GM18868 (cell line): ENCODE data around the gene VKORC1.
A peak's percentile ranks its signal among the peaks of the same experiment; 100 is the strongest.

Experiments used
- ATAC-seq: cut with Tn5 transposase; IDR thresholded peaks from one replicate; pipeline ENCODE4 v1.9.1; 2021; ENCODE audit warnings: mild to moderate bottlenecking, moderate library complexity; ENCODE audit not compliant: unreplicated experiment

VKORC1 gene

DNA sequence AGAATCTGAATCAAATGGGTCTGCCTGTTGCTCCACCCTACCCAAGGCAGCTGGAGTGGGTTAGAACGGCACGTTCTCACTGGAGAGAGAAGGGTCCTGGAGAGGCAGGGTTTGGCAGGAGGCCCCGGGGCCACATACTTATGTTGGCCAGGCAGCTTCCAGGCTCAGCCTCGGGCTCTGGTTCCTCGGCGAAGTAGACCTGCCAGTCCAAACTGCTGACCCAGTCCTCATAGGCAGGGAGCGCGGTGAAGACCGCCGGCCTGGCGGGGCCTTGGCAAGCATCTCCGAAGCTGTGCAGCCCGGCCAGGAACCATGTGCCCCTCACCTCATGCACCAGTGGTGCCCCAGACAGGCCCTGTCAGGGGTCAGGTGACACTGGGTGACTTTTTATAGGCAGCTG is 10.6 kb downstream of the VKORC1 start:
- ATAC-seq = no peak

DNA sequence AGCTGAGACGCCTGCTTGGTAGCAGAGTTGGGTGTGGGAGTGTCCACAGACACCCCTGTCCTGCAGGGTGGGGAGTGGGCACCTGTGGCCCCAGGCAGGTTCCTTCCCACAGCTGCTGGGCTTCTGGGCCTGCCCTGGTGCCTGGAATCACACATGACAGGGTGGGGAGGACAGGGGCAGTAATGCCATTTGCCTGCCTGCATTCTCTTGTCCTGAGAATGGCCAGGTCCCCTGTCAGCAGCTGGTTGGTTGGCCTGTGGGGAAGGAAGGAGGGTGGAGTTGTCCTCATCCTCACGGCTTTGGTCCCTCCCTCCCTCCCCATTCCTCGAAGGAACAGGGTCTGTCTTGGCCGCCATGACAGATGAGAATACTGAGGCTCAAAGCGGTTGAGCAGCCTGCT is 11.0 kb downstream of the VKORC1 start:
- ATAC-seq = no peak

DNA sequence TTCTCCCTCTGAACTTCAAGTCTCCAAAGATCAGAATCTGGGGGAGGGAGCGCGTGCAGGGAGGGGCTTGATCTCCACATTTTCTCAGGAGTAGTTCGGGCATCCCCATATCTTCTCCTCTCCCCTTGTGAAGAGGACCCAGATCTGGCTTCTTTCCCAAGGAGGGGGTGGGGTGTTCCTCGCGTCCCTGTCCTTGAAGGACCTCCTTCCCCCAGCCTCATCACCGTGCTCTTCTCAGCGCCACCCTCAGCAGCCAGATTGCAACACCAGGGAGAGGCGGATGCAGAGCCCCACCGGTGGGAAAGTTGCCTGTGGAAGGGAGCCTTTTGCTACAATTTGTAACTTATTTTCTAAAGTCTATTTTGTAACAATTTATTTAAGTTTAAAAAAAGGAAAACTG is 11.5 kb downstream of the VKORC1 start:
- no peak for ATAC-seq

DNA sequence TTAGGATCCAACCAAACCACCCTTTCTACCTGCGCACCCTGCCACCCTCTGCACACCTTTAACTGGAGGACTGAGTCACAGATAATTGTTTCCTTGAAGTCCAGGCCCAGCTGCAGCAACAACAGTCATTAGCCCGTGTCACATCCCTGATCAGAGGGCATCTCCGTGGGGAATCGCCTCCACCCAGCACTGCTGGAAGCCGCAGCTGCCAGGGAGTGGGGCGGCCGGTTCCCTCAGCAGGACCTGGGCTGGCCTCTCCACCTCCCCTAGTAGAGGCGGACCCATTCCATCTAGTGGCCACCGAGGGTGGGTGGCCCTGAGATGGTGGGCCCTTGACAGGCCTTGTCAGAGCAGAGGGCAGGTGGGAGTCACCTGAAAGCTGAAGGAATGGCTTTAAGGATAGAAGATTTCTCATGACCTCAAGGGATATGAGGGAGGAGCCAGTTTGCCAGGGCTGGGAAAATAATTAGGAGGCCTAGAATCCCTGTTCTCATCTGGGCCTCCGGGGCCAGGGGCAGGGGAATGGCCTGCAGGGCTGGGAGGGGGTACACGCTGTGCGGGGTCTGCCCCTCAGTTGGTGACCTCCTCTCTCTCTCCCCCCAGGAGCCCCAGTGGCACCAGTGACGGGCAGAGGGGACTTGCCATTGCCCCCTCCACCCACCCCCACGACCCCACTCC is 12.1 kb downstream of the VKORC1 start:
- no peak for ATAC-seq

DNA sequence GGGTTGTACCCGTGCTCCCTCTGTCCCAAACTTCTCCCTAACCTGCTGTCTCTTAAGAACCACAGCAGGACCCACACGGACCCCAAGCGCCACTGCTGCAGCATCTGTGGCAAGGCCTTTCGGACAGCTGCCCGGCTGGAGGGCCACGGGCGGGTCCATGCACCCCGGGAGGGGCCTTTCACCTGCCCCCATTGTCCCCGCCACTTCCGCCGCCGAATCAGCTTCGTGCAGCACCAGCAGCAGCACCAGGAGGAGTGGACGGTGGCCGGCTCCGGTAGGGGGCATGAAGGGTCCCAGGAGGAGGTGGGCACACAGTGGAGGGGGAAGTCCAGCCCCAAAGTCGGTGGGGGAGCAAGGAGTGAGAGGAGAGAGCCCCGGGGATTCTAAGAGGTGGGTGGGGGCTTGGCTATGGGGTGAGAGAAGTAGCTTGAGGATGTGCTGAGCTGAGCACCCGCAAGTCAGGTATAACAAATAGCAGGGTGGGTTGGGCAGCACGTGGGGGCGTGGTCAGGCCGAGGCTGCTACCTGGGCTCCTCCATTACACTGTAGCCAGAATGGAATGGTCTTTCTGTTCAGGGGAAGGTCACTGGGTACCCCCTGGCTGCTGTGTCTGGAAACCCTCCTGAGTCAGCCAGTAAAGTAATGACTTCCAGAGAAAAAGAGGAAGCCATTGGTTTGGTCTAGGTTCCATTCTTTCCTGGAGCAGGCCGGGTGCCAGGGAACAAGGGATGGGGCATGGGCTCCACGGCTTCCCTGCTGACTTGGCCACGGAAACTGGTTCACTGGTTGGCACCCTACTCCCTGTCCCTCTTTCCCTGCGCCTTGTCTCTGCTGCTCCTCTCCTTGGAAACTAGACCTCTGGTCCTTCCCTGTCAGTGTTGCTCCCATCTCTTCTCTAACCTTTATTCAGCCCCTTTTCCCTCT is 12.9 kb downstream of the VKORC1 start:
- no peak for ATAC-seq

DNA sequence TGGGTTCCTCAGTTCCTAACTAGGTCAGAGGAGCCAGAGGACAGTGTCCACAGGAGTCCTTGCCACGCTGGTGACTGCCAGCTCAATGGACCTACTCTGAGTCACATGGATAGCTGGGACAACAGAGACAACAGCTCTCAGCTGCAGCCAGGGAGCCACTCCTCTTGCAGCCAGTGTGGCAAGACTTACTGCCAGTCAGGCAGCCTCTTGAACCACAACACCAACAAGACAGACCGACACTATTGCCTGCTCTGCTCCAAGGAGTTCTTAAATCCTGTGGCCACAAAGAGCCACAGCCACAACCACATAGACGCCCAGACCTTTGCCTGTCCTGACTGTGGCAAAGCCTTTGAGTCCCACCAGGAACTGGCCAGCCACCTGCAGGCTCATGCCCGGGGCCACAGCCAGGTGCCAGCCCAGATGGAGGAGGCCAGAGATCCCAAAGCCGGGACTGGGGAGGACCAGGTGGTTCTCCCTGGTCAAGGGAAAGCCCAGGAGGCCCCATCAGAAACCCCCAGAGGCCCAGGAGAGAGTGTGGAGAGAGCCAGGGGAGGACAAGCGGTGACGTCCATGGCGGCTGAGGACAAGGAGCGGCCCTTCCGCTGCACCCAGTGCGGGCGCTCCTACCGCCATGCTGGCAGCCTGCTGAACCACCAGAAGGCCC is 13.7 kb downstream of the VKORC1 start:
- no peak for ATAC-seq

DNA sequence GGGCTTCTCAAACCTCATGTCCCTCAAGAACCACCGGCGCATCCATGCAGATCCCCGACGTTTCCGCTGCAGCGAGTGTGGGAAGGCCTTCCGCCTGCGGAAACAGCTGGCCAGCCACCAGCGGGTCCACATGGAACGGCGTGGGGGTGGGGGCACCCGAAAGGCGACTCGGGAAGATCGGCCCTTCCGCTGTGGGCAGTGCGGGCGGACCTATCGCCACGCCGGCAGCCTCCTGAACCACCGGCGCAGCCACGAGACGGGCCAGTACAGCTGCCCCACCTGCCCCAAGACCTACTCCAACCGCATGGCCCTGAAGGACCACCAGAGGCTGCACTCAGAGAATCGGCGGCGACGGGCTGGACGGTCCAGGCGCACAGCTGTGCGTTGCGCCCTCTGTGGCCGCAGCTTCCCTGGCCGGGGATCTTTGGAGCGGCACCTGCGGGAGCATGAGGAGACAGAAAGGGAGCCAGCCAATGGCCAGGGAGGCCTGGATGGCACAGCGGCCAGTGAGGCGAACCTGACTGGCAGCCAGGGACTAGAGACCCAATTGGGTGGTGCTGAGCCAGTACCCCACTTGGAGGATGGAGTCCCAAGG is 14.5 kb downstream of the VKORC1 start:
- ATAC-seq = no peak

DNA sequence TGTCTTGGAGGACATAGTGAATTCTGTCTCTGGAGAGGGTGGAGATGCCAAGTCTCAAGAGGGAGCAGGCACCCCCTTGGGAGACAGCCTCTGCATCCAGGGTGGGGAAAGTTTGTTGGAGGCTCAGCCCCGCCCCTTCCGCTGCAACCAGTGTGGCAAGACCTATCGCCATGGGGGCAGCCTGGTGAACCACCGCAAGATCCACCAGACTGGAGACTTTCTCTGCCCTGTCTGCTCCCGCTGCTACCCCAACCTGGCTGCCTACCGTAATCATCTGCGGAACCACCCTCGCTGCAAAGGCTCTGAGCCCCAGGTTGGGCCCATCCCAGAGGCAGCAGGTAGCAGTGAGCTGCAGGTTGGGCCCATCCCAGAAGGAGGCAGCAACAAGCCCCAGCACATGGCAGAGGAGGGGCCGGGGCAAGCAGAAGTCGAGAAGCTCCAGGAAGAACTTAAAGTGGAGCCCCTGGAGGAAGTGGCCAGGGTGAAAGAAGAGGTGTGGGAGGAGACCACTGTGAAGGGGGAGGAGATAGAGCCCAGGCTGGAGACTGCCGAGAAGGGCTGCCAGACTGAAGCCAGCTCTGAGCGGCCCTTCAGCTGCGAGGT is 15.2 kb downstream of the VKORC1 start:
- ATAC-seq = no peak

DNA sequence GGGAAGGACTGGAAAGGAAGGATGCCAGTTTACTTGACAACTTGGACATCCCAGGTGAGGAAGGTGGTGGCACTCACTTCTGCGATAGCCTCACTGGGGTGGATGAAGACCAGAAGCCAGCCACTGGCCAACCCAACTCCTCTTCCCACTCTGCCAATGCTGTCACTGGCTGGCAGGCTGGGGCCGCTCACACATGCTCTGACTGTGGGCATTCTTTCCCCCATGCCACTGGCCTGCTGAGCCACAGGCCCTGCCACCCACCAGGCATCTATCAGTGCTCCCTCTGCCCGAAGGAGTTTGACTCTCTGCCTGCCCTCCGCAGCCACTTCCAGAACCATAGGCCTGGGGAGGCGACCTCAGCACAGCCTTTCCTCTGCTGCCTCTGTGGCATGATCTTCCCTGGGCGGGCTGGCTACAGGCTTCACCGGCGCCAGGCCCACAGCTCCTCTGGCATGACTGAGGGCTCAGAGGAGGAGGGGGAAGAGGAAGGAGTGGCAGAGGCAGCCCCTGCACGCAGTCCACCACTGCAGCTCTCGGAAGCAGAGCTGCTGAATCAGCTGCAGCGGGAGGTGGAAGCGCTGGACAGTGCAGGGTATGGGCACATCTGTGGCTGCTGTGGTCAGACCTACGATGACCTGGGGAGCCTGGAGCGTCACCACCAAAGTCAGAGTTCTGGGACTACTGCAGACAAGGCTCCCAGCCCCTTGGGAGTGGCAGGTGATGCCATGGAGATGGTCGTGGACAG is 15.8 kb downstream of the VKORC1 start:
- no peak for ATAC-seq

DNA sequence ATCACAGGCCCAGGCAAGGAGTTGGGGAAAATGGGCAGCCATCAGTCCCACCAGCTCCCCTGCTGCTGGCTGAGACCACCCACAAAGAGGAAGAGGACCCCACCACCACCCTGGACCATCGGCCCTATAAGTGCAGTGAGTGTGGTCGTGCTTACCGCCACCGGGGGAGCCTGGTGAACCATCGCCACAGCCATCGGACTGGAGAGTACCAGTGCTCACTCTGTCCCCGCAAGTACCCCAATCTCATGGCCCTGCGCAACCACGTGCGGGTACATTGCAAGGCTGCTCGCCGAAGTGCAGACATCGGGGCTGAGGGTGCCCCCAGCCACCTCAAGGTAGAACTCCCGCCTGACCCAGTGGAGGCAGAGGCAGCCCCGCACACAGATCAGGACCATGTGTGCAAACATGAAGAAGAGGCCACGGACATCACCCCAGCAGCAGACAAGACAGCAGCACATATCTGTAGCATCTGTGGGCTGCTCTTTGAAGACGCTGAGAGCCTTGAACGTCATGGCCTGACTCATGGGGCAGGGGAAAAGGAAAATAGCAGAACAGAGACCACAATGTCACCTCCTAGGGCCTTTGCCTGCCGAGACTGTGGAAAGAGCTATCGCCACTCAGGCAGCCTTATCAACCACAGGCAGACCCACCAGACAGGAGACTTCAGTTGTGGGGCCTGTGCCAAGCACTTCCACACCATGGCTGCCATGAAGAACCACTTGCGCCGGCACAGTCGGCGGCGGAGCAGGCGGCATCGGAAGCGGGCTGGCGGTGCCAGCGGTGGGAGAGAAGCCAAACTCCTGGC is 16.8 kb downstream of the VKORC1 start:
- ATAC-seq = no peak

DNA sequence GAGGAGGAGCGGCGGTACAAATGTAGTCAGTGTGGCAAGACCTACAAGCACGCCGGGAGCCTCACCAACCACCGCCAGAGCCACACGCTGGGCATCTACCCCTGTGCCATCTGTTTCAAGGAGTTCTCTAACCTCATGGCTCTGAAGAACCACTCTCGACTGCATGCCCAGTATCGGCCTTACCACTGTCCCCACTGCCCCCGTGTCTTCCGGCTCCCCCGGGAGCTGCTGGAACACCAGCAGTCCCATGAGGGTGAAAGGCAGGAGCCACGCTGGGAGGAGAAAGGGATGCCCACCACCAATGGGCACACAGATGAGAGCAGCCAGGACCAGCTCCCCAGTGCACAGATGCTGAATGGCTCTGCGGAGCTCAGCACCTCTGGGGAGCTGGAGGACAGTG is 17.6 kb downstream of the VKORC1 start:
- no peak for ATAC-seq

DNA sequence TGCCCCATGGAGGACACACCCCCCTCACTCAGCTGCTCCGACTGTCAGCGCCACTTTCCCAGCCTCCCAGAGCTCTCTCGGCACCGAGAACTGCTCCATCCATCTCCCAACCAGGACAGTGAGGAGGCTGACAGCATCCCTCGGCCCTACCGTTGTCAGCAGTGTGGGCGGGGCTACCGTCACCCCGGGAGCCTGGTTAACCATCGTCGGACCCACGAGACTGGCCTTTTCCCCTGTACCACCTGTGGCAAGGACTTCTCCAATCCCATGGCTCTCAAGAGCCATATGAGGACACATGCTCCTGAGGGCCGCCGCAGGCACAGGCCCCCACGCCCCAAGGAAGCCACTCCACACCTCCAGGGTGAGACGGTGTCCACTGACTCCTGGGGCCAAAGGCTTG is 18.3 kb downstream of the VKORC1 start:
- no peak for ATAC-seq

DNA sequence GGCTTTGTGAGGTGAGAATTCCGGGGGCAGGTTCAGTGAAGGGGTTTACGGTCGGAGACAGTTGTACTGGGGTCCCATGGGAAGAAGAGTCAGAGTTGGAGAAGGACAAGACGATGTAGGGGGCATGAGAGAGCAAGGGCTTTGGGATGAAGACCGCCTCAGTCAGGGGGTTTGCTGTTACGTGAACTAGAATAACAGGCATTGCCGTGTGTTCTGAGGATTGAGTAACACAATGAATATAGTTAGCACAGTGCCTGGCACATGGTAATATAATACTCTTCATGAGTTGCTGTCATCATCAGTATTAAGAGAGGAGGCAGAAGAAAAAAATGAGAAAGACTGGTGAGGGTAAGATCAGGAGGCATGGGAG is 19.8 kb downstream of the VKORC1 start:
- no peak for ATAC-seq

DNA sequence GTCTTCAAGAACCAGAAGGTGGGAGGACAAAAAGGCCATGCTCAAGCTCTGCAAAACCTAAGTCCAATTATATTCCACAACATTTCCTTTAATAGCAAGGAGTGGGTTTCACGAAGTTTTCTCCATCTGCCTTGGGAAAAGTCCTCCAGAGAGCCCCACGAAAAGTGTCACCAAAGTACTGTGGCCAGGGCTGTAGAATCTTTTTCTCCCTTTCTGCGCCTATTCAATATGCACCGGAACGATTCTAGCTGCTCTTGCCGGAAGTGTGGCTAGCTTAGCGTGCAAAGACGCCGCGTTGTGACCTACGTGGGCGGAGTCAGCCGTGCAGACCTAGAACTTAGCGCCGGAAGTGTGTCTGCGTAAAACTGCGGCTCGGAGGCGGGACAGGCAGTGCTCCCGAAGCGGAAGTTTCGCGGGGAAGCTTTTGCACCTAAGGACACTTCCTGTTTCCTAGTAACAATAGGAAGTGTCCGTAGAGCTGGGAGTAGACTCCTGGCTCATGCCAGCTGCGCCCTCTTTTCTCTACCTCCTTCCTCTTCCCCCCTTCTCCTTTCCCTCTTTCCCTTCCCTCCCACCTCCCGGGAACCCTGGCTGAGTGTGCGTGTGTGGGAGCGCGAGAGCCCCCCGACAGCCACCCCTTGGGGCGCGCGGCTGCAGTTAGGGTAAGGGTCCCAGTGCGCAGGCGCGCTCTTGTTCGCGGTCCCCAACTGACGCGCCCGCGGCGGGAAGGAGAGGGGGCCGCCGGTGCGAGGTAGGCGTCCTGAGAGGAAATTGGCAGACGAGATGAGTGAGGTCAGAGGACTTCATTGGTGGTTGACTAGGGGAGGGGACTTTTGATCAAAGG is 20.4 kb downstream of the VKORC1 start, which contains the start of the genes ZNF646 and ZNF668:
TSS of gene ZNF646 (plus strand) at position 453 of the 844 bp plus-strand sequence. CDS start 1,903 bp downstream, outside the sequence.
TSS of gene ZNF668 (minus strand) at position 271 of the 844 bp plus-strand sequence. CDS start 9,781 bp downstream, outside the sequence.
- ATAC-seq = peak; percentile 62

DNA sequence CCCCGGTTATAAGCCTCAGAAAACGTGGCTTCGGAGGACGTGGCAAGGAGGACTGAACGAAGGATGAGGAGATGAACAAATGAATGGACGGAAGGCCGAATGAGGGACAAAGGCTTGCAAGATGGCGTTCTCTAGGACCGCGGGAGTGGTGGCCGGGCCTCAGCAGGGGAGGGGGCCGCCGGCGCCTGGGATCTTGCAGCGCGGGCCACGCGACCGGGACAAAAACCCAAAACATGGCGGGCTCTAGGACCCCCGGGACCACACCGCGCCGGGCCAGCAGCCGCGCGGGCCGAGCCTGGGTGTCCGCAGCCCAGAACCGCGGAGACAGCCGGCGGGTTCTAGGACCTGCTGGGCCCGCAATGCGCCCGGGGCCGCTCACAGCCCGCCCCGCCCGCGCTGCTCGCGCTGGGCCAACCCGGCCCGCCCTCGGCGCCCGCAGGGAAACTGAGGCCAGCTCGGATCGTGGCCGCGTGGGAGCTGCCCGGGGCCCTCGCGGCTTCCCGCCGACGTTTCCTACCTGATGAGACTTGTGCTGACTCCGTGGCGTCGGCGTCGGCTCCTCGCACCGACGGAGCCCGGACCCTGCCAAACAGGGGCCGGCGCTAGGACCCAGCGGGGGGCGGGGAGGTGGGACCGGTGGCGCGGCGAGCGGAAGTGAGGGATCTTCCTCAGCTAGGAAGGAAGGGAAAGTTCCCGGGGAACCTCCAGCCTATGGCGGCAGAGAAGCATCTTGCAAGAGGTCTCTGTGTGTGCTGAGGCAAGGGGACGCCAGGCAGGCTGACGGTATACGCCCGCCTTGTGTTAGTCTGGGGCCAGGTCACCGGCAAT is 21.2 kb downstream of the VKORC1 start:
- peak; percentile 51 for ATAC-seq

DNA sequence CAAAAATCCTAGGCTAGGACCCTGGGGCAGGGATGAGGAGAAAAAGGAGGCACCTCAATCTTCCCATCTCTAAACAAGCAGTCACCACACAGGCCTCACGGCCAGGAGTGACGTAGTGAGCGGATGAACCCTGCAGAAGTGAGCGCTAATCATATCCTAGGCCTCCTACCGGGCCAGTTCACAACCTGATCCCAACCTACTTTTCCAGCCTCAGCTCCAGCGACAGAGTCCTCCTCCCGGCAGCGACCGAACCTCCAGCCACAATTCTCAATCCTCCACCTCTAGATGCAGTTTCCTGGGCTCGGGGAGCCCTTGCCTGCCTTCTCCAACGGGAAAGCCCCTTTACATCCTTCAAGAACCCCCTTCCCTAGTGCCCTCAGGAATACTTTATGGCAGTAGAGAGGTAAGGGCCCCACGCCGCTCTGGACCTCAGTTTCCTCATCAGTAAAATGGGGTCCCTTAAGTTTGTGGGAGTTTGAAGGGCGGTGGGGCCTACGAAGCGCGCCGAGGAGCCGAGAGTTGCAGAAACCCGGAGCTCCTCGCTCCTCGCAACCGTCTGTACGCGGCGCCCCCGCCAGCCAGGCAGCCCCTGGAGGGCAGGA is 22.0 kb downstream of the VKORC1 start:
- no peak for ATAC-seq

DNA sequence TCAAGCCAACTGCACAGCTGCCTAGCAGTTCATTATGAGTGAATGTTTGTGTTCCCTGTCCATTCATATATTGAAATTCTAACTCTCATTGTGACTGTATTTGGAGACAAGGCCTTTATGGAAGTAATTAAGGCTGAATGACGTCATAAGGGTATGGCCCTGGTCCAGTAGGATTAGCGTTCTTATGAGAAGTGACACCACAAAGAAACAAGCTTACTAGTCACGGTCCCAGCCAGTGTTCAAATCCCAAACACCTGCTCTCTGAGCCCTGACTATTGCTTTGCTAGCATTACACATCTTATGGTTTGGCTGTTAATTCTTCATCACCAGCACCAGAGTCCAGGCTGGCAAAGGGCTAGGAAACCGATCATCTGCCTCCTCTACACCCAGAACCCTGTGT is 22.7 kb downstream of the VKORC1 start:
- ATAC-seq = no peak
